Jurkat, Clone E6-1 (cell line): Measurements from ENCODE around the gene ITGAV.
A peak's percentile ranks its signal among the peaks of the same experiment; 100 is the strongest.

Experiments
- DNase-seq: peaks from one replicate; pipeline ENCODE4 v3.0.0-alpha.2; 2011; ENCODE audit warnings: low read depth, low spot score
- H3K4me3 ChIP-seq: 2 replicates; pipeline ENCODE4 v1.5.1; 2011; ENCODE audit warnings: mild to moderate bottlenecking, low read length, control low read depth, moderate library complexity

ITGAV gene

GRCh38 chr2:186570604-186571003 lies 19.3 kb upstream of the ITGAV start:
- no peak overlapping the region for H3K4me3 ChIP-seq
- no peak for DNase-seq

- no peak overlapping the region for H3K4me3 ChIP-seq
- DNase-seq, result no peak
Measured at GRCh38 chr2:186572705-186573104, 17.2 kb upstream of the ITGAV start.

- H3K4me3 ChIP-seq, result no peak overlapping the region
- DNase-seq, result no peak
Measured at GRCh38 chr2:186573531-186573930, 16.3 kb upstream of the ITGAV start.

- no peak overlapping the region for H3K4me3 ChIP-seq
Measured at GRCh38 chr2:186575302-186575701, 14.6 kb upstream of the ITGAV start.

GRCh38 chr2:186575856-186576255 lies 14.0 kb upstream of the ITGAV start:
- DNase-seq, result no peak
- H3K4me3 ChIP-seq, result no peak overlapping the region

More at GRCh38 chr2:186575302-186575701, 14.6 kb upstream of the ITGAV start:
- DNase-seq, result no peak

GRCh38 chr2:186576614-186577013 lies 13.2 kb upstream of the ITGAV start:
- no peak overlapping the region for H3K4me3 ChIP-seq
- DNase-seq, result no peak

GRCh38 chr2:186582698-186583097 lies 7.2 kb upstream of the ITGAV start:
- DNase-seq, result no peak
- H3K4me3 ChIP-seq, result no peak overlapping the region

- no peak overlapping the region for H3K4me3 ChIP-seq
Measured at GRCh38 chr2:186584053-186584452, 5.8 kb upstream of the ITGAV start.

GRCh38 chr2:186588421-186588820 lies 1.4 kb upstream of the ITGAV start:
- no peak for DNase-seq
- no peak overlapping the region for H3K4me3 ChIP-seq

More at GRCh38 chr2:186584053-186584452, 5.8 kb upstream of the ITGAV start:
- no peak for DNase-seq

GRCh38 chr2:186588940-186589611 lies 780 bp upstream of the ITGAV start:
- peak overlapping the region; percentile 79 for H3K4me3 ChIP-seq
- no peak for DNase-seq

GRCh38 chr2:186590350-186590758 lies 498 bp downstream of the ITGAV start:
- peak overlapping the region; percentile 79 for H3K4me3 ChIP-seq
- DNase-seq, result no peak

- H3K4me3 ChIP-seq, result peak overlapping the region; percentile 79
- DNase-seq, result no peak
Measured at GRCh38 chr2:186590759-186591505, 1.1 kb downstream of the ITGAV start.

GRCh38 chr2:186591506-186591890 lies 1.6 kb downstream of the ITGAV start:
- H3K4me3 ChIP-seq, result no peak overlapping the region

GRCh38 chr2:186592137-186592875 lies 2.5 kb downstream of the ITGAV start:
- no peak overlapping the region for H3K4me3 ChIP-seq
- no peak for DNase-seq

More at GRCh38 chr2:186591506-186591890, 1.6 kb downstream of the ITGAV start:
- DNase-seq, result no peak

- no peak for DNase-seq
- no peak overlapping the region for H3K4me3 ChIP-seq
Measured at GRCh38 chr2:186593523-186593922, 3.7 kb downstream of the ITGAV start.

GRCh38 chr2:186594001-186594722 lies 4.3 kb downstream of the ITGAV start:
- no peak overlapping the region for H3K4me3 ChIP-seq
- DNase-seq, result no peak

- no peak for DNase-seq
- no peak overlapping the region for H3K4me3 ChIP-seq
Measured at GRCh38 chr2:186595219-186595618, 5.4 kb downstream of the ITGAV start.

GRCh38 chr2:186599186-186599778 lies 9.4 kb downstream of the ITGAV start:
- DNase-seq, result no peak

GRCh38 chr2:186603286-186603685 lies 13.4 kb downstream of the ITGAV start:
- H3K4me3 ChIP-seq, result no peak overlapping the region
- no peak for DNase-seq

More at GRCh38 chr2:186599186-186599778, 9.4 kb downstream of the ITGAV start:
- no peak overlapping the region for H3K4me3 ChIP-seq
